HG03066 (cell line): ENCODE measurements around the gene FAM53A.

ENCODE experiments used
- ATAC-seq: cut with Tn5 transposase; IDR thresholded peaks from one replicate; pipeline ENCODE4 v1.9.1; 2021; ENCODE audit warnings: low read depth; ENCODE audit not compliant: unreplicated experiment

FAM53A gene

DNA sequence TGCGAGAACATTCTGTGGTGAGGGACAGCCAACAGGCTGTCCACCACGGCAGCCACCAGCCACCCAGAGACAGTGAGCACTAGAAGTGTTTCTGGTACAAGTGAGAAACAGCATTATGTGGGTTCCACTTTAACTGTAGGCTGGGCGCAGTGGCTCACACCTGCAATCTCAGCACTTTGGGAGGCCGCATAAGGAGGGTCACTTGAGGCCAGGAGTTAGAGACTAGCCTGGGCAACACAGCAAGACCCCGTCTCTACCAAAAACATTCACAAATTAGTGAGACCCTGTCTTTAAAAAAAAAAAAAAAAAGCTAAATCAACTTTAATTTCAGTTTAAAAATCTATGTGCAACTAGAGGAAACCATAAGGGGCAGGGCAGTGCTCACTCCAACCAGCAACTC, 20.6 kb downstream of the FAM53A start:
- ATAC-seq = no peak

GRCh38 chr4:1661695-1662094, 22.4 kb downstream of the FAM53A start:
- ATAC-seq = no peak

GRCh38 chr4:1660948-1661677, 23.0 kb downstream of the FAM53A start:
- no peak for ATAC-seq

GRCh38 chr4:1659104-1660043, 24.7 kb downstream of the FAM53A start:
- no peak for ATAC-seq

DNA sequence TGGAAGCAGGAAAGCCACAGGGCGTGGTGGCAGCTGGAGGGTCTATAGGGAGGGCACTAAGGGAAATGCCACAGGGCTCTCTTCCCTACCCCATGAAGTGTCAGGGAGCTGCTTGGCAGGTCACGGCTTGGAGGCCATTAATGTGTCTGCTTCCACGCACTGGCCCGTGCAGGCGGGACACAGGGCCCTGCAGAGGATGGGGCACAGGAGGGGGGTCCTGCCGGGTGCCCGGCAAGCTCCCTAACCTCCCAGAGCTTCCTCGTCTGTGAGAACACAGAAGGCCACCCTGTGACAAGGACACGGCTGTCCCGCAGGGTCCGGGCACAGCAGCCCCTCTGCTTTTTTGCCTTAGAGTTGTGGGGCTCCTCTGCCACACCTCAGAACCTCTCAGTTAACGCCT, 25.5 kb downstream of the FAM53A start:
- ATAC-seq = no peak

DNA sequence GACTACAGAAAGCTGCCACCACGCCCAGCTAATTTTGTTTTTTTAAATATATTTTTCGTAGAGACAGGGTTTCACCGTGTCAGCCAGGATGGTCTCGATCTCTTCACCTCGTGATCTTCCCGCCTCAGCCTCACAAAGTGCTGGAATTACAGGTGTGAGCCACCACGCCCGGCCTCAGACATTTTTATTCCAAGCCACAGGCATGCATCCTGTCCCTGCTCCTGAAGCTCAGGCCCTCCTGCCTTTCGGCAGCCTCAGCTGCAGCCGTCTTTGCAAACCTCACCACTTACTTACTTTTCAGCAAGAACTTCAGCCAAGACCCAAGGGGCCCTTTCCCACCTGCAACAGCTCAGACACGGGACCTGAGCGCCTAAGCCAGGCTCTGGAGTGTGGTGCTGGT, 26.0 kb downstream of the FAM53A start:
- no peak for ATAC-seq

GRCh38 chr4:1656986-1657385, 27.1 kb downstream of the FAM53A start:
- ATAC-seq = no peak

- ATAC-seq = no peak
Observed at GRCh38 chr4:1656132-1656531, 28.0 kb downstream of the FAM53A start.

GRCh38 chr4:1655676-1656075, 28.4 kb downstream of the FAM53A start:
- ATAC-seq = no peak

DNA sequence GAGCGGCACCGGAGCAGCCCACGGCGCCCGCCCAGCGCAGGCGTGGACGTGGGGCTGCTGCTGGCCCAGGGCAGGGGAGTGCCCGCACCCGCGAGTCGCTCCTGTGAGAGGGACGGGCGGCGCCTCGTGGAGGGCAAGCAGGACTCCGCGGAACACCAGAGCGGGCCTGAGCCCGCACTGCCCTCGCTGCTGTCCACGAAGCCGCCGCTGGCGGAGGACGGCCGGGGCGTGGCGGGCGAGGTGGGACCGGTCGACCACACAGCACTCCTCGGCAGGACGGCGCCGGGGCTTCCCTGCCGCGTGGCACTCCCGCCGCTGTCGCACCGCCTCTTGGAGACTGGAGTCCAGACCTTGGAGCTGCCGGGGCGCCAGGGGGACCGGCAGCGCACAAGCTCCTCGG, 29.0 kb downstream of the FAM53A start:
- ATAC-seq = no peak

DNA sequence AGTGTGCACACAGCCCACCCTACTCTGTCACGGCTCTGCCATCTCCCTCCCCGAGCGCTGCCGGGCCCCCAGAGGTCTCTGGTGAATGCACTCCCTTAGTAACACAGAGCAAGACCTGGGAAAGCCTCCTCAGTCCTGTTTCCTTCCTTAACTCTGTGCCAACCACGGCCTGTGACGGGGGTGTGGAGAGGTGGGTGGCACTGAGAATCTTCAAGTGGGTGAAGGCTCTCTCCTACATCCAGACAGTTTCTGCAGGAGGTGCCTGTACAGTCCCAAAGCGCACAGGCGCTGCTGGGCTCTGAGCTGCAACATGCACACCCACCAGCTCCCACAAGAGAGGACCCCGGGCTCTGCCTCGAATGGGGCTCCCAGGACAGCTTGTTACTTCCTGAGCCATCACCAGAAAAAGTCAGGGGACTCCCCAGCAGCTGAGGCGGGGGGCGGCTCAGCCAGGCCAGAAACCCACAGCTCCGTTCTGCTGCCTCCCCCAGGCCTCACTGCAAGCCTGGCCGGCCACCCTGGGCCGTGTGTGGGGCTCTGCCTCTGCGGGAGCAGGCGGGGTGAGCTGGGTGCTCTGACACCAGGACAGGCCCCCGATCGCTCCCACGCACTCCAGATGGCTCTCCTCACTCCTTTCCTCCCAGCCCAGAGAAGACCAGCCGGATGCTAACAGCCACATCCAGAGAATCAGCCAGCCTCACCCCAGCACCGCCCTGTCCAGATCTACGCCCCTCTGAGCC, 29.7 kb downstream of the FAM53A start:
- ATAC-seq = no peak

GRCh38 chr4:1653776-1654175, 30.3 kb downstream of the FAM53A start:
- no peak for ATAC-seq

- ATAC-seq = no peak
Observed at GRCh38 chr4:1652088-1652487, 32.0 kb downstream of the FAM53A start.

- ATAC-seq = no peak
Observed at GRCh38 chr4:1651609-1652008, 32.5 kb downstream of the FAM53A start.

DNA sequence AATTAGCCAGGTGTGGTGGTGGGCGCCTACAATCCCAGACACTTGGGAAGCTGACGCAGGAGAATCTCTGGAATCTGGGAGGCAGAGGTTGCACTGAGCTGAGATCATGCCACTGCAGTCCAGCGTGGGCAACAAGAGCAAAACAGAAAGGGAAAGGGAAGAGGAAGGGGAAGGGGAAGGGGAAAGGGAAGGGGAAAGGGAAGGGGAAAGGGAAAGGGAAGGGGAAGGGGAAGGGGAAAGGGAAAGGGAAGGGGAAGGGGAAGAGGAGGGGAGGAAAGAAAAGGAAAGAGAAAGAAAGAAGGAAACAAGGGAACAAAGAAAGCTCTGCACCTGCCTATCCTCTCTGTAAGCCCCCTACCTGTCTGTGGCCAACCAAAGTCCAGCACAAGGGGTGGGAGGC, 35.2 kb downstream of the FAM53A start:
- ATAC-seq = no peak

GRCh38 chr4:1647432-1647831, 36.7 kb downstream of the FAM53A start:
- ATAC-seq = no peak

- no peak for ATAC-seq
Observed at GRCh38 chr4:1646690-1647089, 37.4 kb downstream of the FAM53A start.

DNA sequence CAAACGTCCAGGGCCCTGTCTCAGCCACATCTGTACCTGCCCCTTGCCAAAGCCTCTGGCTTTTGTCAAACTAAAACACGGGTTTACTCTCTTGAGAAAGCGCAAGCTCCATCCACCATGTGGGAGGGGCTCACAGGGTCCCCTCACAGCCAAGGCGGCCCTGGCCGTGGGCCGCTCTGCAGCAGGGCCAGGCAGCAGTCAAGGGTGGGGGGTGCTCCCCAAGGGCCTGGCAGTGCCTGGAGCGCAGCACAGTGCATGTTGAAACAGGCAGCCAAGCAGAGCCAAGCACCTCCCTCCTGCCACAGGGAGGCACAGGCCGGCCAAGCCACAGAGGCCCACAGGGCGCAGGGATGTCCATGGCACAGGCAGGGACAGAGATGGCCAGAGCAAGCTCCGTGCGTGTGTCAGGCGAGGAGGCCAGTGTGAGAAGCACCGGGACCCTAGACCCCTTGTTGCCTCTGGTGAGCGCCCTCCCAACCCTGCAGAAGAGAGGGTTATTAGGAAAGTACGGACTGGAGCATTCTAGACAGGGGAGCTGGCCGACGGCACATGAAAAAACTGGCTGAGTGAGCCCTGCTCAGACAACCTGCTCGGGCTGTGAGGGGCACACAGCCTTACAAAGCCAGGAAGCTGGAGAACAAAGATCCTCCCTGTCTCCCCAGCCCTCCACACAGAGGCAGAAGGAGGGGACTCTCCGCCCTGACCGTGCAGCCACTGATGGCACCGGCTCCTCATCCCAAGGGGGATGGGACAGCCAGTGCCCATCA, 39.0 kb downstream of the FAM53A start:
- ATAC-seq = no peak

DNA sequence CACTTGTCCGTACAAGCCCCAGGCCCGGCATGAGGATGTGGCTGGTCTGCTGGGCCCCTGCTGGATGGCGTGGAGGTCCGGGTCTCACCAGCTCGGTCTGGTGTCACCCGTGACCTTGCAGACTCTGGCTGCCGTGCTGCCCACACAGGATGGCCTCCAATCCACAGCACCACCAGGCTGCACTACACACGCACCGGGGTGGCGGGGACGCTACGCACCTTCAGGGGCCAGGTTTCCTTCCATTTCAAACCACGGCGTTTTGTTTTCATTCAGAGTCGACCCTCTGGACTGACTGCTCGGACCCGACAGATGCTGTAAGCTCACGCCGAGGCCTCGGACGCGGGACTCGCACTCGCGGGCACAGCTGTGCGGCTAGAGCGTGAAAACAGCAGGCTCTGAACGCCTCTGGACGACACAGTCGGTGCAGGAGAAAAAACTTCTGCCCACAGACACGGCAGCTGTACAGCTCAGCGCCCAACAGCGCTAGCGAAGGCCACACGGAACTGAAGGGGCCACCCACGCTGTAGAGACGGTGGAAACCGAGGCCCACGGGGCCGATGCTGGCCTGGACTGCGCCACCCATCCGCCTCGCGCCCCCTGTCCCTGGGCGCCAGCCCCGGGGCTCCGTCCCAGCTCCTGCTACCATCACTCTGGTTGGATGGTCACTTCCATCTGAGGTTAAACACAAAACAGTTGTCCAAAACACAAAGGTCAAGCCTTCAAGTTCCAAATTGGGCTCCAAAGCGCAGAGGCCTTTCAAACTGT, 40.0 kb downstream of the FAM53A start:
- ATAC-seq = no peak
